Limb (tissue), 2 donors: ENCODE data around the gene RNF225.
A peak's percentile ranks its signal among the peaks of the same experiment; 100 is the strongest.
"Not testable (repeated sequence)": the region's sequence is repeated elsewhere in the genome, so short reads cannot be mapped to it uniquely, and the experiment has no call there.

Source experiments
- DNase-seq, 2 donors: peaks; one replicate each; pipeline ENCODE4 v3.0.0-alpha.2; 2016; ENCODE audit errors: extremely low spot score in 2 of 2

RNF225 gene

DNA sequence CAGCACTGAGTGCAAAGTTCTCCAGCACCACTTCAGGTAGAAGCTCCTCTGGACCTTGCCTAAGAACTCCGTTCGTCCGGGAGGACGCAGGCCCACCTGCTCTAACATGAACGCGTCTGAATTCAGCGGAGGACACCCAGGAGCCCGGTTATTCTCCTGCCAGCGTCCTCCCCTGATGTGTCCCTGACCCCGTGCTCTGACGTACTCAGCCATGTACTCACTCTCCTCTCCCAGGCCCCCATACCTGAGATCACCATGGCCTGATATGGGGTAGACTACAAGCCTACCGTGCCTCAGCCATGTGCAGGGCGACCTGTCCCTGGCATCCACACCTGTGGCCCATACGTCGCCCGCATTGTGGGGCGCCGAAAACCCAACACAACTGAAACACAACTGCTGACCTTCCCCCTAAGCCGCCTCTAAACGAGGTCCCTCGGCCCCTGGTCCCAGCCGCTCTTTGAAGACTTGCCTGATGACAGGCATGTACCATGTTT lies 12.2 kb downstream of the RNF225 start:
- no peak for DNase-seq

DNA sequence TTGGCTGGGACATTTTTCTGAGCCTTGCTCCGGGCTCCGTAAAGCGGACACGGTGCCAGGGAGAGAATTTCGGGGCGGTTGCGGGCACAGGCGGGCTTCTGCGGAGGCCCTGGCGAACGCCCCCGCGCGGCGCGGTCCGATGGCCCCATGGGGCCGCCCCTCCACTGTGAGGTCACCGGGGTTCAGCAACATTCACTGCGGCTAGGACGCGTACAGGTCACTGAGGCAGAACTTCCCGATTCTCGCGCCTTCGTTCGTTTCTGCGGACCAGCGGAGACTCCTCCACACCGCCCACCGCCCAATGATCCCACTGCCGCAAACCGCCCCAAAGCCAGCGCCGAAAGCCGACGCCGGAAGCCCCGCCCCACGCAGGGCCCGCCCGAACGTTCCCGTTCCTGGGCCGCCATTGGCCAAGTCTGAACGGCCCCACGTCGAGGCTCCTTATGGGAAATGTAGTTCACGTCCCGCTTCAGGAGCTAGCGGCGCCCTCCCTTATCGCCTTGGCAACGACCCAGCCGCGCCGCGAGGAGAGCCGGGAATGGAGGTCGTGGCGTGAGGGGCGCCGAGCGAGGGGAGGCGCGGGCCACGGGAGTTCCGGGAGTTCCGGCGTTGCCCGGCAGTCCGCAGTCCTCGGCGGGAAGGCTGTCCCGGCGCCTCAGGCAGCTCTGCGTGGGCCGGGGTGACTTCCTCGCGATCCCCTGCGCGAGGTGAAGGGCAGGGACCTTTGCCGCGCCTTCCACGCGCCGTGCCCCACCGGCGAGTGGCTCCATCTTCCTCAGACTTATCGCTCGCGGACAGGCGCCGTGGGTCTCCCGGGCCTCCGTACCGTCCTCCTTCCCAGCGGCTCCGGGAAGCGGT lies 12.9 kb downstream of the RNF225 start, which contains the start of gene ZNF584:
Gene ZNF584 (plus strand): TSS at position 498 of the 858 bp plus-strand sequence. CDS start 499 bp downstream, outside the sequence.
- peak; percentile 97 to 98 for DNase-seq

DNA sequence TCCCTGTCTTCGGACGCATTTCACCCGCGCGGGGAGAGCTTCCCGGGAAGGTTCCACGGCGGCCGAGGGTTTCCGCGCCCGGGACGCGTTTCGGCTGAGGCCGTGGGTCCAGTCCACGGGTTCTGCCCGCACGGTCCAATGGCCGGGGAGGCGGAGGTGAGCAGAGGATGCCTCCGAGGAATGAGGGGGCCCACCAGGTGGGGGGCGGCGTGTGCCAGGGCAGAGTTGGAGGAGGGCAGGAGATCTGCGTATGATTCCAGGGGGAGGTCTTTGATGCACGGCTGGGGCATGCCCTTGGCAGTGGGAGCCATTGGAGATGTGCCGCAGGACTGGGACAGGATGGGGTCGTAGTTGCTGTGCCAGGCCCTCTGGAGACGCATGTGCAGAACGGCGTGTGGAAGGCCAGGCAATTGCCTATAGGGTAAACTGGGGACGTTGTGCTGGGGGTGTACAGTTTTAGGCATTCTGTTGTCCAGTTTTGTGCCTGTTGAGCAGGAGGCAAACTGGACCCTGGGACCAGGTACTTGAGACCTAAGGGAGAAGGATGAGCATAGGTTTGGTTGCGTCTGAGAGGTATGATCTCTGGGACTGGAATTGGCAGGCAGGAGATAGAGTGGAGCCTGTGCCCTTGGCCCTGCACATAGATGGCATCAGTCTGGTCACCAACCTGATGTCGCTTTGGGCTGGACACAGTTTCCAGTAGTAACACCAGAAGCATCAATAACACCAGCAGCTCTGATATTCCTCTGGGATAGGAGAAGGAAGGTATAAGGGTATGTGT lies 13.7 kb downstream of the RNF225 start:
- no peak for DNase-seq

DNA sequence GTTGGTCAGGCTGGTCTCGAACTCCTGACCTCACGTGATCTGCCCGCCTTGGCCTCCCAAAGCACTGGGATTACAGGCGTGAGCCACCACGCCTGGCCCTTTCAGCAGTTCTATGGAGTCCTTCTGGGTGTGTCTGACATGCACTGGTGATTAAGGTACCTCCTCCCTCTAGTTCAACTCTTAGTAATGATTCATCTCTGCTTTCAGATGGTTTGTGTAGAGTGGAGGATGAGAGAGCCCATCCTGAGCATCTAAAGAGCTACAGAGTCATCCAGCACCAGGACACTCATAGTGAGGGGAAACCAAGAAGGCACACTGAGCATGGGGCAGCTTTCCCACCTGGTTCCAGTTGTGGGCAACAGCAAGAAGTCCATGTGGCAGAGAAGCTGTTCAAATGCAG lies 21.1 kb downstream of the RNF225 start:
- DNase-seq: no peak

DNA sequence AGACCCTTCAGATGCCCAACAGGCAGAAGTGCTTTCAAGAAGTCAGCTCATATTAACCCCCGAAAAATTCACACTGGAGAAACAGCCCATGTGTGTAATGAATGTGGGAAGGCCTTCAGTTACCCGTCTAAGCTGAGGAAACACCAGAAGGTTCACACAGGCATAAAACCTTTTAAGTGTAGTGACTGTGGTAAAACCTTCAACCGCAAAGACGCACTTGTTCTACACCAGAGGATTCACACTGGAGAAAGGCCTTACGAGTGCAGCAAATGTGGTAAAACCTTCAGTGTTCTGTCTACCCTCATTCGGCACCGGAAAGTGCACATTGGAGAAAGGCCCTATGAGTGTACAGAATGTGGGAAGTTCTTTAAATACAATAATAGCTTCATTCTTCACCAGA lies 21.6 kb downstream of the RNF225 start:
- DNase-seq: no peak

DNA sequence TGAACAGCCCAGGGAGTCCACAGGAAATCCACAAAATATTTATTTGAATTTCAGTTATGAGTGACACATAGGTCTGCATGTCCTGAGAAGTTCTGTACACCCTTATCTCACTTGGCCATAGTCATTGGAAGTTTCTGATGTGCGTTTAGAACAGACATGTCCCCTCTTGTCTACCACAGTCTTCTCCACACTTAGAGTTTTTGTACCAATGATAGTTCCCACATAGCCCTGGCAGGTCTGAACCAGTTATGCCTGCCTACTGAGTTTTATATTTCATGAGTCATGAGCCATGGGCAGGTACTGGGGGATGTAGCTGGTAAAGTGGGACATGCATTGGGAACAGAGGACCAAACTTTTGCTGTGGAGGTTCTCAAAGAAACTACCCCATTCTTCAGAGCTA lies 33.2 kb downstream of the RNF225 start:
- no peak for DNase-seq

DNA sequence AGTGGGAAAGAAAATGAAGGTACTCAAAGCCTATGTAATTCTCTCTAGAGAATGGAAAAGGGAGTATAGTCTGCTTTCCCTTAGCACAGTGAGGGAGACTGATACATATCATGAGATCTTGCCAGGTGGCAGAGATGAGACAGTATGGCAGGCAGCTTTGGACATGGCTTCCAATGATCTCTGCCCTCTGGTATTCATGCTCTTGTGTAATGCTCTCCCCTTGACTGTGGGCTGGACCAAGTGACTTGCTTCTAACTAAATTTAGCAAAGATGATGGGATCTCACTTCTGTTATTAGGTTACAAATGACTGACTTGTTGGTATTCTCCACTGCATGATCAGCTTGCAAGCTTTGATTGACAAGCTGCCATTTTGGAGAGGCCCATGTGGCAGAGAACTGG lies 34.3 kb downstream of the RNF225 start:
- no peak for DNase-seq

DNA sequence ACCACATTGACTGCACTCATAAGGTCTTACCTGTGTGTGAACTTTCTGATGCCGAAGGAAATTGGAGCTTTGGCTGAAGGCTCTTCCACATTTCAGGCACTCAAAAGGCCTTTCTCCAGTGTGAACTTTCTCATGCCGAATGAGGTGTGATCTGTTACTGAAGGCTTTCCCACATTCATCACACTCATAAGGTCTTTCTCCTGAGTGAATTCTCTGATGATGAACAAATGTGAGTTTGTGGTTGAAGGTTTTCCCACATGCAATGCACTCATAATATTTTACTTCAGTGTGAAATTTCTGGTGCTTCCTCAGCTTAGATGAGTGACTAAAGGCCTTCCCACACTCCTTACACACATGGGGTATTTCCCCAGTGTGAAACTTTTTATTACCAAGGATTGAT lies 38.8 kb downstream of the RNF225 start:
- no peak for DNase-seq

DNA sequence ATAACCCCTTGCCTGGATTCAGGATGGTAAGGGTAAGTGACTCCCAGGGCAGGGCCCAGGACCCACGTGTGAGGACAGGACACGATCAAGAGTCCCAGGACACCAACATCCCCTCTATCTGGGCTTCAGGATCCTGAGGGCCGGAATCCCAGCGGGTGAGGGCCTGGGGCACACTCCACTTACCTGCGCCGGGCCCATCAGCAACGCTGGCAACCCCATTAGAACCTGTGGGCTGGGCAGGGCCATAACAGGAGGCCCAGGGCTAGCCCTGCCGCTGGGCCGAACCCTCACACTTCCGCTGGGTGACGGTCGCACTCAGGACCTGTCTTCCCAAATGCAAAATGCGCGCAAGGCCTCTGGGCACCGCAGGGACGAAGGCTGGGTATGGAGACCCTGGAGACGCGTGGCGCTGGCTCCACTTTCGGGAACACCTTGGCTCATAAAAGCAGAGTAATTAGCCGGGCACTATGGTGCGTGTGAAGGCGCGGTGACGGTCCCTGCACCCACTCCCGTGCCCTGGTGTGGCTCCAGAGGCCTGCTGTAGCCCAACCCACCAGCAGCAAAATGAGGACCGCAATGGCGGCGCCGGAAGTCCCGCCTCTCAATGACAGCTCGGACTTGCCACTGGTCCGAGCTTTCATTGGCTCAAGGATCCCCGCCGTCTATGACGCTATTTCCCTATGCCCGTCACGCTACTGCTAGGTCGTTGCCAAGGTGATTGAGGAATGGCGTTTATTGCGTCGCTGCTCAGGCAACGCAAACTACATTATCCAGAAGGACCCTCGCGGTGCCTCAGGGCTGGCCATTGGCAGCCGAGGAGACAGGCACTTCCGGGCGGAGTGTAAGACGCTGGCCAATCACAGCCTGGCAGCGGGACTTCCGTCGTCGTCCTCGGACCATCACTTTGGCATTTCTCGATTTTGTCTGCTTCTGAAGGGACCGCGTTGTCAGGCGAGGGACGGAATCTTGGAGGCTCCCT lies 44.4 kb downstream of the RNF225 start, which contains the start of gene ZNF132:
Gene ZNF132 (minus strand): TSS at position 578 of the 979 bp plus-strand sequence. CDS start 332 bp downstream, at position 246.
- peak; percentile 96 to 100 for DNase-seq

DNA sequence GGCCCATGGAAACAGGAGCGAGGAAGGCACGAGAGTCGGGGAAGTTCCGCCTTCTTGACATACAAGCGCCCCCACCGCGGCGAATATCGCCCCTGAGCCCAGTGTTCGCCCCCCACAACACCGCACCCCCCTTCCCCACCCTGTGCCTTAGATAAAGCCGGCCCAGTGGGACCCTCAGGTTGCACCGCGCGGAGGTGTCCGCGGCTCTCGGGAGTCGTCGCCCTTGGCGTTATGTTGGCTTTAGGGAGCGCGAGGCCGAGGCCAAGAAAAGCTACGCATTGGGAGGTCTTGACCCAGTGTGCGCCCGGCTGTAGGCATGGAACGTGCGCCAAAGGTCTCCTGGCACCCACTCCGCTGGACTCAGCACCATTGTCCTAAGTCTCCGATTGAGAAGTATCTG lies 45.1 kb downstream of the RNF225 start:
- no peak for DNase-seq

DNA sequence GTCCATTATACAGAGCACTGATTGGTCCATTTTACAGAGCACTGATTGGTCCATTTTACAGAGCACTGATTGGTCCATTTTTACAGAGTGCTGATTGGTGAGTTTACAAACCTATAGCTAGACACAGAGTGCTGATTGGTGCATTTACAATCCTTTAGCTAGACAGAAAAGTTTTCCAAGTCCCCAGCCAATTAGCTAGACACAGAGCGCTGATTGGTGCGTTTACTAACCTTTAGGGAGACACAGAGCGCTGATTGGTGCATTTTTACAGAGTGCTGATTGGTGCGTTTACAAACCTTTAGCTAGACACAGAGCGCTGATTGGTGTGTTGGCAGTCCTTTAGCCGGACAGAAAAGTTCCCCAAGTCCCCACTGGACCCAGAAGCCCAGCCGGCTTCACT lies 47.5 kb downstream of the RNF225 start:
- not testable (repeated sequence) for DNase-seq
